ENCODE results near the gene ZSCAN10.
A peak's percentile ranks its signal among the peaks of the same experiment; 100 is the strongest.
"Not testable (repeated sequence)": the region's sequence is repeated elsewhere in the genome, so short reads cannot be mapped to it uniquely, and the experiment has no call there.

ZSCAN10 gene

GRCh38 chr16:3088925-3089716, 10.0 kb downstream of the ZSCAN10 start:
- intact Hi-C loops (cut with DNase I) = no loop called here
- no peak for DNase-seq

- DNase-seq = no peak
- intact Hi-C loops (cut with DNase I) = no loop called here
Observed at GRCh38 chr16:3088450-3088849, 10.6 kb downstream of the ZSCAN10 start.

- no peak for DNase-seq
Observed at GRCh38 chr16:3087243-3088235, 11.6 kb downstream of the ZSCAN10 start.

GRCh38 chr16:3086596-3087242, 12.4 kb downstream of the ZSCAN10 start:
- intact Hi-C loops (cut with DNase I) = no loop called here
- DNase-seq = no peak

More at GRCh38 chr16:3087243-3088235, 11.6 kb downstream of the ZSCAN10 start:
- intact Hi-C loops (cut with DNase I) = no loop called here

- intact Hi-C loops (cut with DNase I) = no loop called here
- DNase-seq = no peak
Observed at GRCh38 chr16:3085868-3086595, 13.1 kb downstream of the ZSCAN10 start.

GRCh38 chr16:3084969-3085670, 14.0 kb downstream of the ZSCAN10 start:
- intact Hi-C loops (cut with DNase I) = no loop called here
- DNase-seq = no peak

GRCh38 chr16:3084491-3084890, 14.6 kb downstream of the ZSCAN10 start:
- DNase-seq = no peak
- intact Hi-C loops (cut with DNase I) = no loop called here

GRCh38 chr16:3083408-3083807, 15.7 kb downstream of the ZSCAN10 start:
- DNase-seq; intact Hi-C loops (cut with DNase I): not testable (repeated sequence)

- DNase-seq; intact Hi-C loops (cut with DNase I): not testable (repeated sequence)
Observed at GRCh38 chr16:3081957-3082356, 17.1 kb downstream of the ZSCAN10 start.

GRCh38 chr16:3080024-3080423, 19.1 kb downstream of the ZSCAN10 start:
- no peak for DNase-seq
- intact Hi-C loops (cut with DNase I) = no loop called here

- DNase-seq = no peak
- intact Hi-C loops (cut with DNase I) = no loop called here
Observed at GRCh38 chr16:3076577-3076976, 22.5 kb downstream of the ZSCAN10 start.

GRCh38 chr16:3075946-3076345, 23.1 kb downstream of the ZSCAN10 start:
- intact Hi-C loops (cut with DNase I); DNase-seq: not testable (repeated sequence)

- DNase-seq = peak in 2 of 42 donors; percentile 17 to 46
- intact Hi-C loops (cut with DNase I) = no loop called here
Observed at GRCh38 chr16:3075523-3075915, 23.6 kb downstream of the ZSCAN10 start.

GRCh38 chr16:3074860-3075522, 24.1 kb downstream of the ZSCAN10 start:
- DNase-seq = no peak
- intact Hi-C loops (cut with DNase I) = no loop called here

- intact Hi-C loops (cut with DNase I) = no loop called here
- no peak for DNase-seq
Observed at GRCh38 chr16:3073448-3073847, 25.6 kb downstream of the ZSCAN10 start.

- DNase-seq; intact Hi-C loops (cut with DNase I): not testable (repeated sequence)
Observed at GRCh38 chr16:3072576-3073263, 26.4 kb downstream of the ZSCAN10 start.

GRCh38 chr16:3072148-3072547, 26.9 kb downstream of the ZSCAN10 start:
- DNase-seq; intact Hi-C loops (cut with DNase I): not testable (repeated sequence)
